ENCODE results near the gene HSPA12B. TPM values are rescaled to one million over a fixed set of nuclear protein-coding genes. Genes with fewer than 3 reads are reported as not detected.

HSPA12B gene
- total and polyA plus RNA-seq, 9 of the 15 experiments (the other 6 are each of a cell fraction or from before 2014, with no cell fraction given): 0.03 to 0.07 TPM; not detected in 7

DNA sequence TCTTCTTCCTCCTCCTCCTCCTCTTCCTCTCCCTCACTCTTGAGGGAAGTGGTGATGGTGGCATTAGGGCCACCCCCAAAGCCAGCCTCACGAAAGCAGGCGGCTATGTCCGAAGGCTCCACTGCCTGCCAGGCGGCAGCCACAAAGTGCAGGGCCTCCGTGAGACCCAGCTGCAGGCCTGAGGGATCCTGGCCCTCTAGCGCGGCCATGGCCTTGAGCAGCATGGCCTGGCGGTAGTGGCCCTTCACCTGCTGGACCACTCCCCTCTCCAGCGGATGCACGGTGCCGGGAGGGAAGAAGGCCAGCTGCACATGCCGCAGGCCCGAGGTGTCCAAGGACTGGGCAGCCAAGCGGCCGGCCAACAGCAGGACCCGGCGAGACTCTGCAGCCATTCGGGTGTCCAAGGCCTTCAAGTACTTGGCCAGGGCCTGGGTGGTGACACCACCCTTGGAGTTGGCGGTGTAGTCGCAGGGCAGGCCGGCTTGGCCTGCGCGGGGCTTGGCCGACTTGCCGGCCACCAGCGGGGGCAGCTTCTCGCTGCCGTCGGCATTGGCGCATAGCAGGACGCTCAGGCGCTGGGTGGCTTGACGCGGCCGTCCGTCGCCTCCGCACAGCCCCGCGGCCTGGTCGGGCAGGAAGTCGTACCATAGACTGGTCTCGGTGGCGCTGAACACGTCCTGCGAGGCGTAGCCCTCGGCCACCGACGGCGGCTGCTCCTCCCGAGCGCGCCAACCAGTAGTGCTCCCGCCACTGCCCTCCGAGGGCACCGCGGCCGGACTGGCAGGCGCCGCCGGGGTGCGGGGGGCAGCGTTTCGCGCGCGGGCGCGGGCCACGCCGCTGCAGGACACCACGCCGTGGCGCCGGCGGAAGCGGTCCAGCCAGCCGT, 53.0 kb downstream of the HSPA12B start (continued):
- TF ChIP-seq EWSR1 (IDR thresholded peaks at IDR 0.05; ENCODE audit: borderline replicate concordance, low read depth, partially characterized antibody) (no peak), SIN3B (IDR thresholded peaks at IDR 0.05; ENCODE audit: low read depth) (no peak), BRCA1 (IDR thresholded peaks at IDR 0.05) (no peak), BRCA1 (CRISPR knock-in tag; IDR thresholded peaks at IDR 0.05) (no peak), ZC3H11A (IDR thresholded peaks at IDR 0.05; ENCODE audit: low read depth, low read length) (no peak), HMG20A (CRISPR knock-in tag; conservative IDR thresholded peaks at IDR 0.05) (no peak), CTCF (IDR thresholded peaks at IDR 0.05 in 2 of 3, conservative IDR thresholded peaks at IDR 0.05 in 1 of 3; ENCODE audit: insufficient read depth in 2 of 3, low read depth in 1 of 3, low read length in 3 of 3) (no peak), FOXJ3 (CRISPR knock-in tag; IDR thresholded peaks at IDR 0.05) (no peak), MAFG (tag; conservative IDR thresholded peaks at IDR 0.05) (no peak), TBL1XR1 (IDR thresholded peaks at IDR 0.05; ENCODE audit: low read length in 2 of 2) (no peak), ZNF707 (CRISPR knock-in tag; conservative IDR thresholded peaks at IDR 0.05) (no peak), ZNF449 (CRISPR knock-in tag; IDR thresholded peaks at IDR 0.05) (no peak), ZBTB7A (IDR thresholded peaks at IDR 0.05; ENCODE audit: borderline replicate concordance, control insufficient read depth, low read depth, low read length) (no peak), ATF3 (IDR thresholded peaks at IDR 0.05) (no peak), ATF3 (CRISPR knock-in tag; conservative IDR thresholded peaks at IDR 0.05) (no peak)
- TF ChIP-seq, protein P1, sequence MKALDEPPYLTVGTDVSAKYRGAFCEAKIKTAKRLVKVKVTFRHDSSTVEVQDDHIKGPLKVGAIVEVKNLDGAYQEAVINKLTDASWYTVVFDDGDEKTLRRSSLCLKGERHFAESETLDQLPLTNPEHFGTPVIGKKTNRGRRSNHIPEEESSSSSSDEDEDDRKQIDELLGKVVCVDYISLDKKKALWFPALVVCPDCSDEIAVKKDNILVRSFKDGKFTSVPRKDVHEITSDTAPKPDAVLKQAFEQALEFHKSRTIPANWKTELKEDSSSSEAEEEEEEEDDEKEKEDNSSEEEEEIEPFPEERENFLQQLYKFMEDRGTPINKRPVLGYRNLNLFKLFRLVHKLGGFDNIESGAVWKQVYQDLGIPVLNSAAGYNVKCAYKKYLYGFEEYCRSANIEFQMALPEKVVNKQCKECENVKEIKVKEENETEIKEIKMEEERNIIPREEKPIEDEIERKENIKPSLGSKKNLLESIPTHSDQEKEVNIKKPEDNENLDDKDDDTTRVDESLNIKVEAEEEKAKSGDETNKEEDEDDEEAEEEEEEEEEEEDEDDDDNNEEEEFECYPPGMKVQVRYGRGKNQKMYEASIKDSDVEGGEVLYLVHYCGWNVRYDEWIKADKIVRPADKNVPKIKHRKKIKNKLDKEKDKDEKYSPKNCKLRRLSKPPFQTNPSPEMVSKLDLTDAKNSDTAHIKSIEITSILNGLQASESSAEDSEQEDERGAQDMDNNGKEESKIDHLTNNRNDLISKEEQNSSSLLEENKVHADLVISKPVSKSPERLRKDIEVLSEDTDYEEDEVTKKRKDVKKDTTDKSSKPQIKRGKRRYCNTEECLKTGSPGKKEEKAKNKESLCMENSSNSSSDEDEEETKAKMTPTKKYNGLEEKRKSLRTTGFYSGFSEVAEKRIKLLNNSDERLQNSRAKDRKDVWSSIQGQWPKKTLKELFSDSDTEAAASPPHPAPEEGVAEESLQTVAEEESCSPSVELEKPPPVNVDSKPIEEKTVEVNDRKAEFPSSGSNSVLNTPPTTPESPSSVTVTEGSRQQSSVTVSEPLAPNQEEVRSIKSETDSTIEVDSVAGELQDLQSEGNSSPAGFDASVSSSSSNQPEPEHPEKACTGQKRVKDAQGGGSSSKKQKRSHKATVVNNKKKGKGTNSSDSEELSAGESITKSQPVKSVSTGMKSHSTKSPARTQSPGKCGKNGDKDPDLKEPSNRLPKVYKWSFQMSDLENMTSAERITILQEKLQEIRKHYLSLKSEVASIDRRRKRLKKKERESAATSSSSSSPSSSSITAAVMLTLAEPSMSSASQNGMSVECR (CRISPR knock-in tag; IDR thresholded peaks at IDR 0.05): 0 out of 2 replicates have a peak, but pooled peaks have one; percentile 67
- TF ChIP-seq, protein P2, sequence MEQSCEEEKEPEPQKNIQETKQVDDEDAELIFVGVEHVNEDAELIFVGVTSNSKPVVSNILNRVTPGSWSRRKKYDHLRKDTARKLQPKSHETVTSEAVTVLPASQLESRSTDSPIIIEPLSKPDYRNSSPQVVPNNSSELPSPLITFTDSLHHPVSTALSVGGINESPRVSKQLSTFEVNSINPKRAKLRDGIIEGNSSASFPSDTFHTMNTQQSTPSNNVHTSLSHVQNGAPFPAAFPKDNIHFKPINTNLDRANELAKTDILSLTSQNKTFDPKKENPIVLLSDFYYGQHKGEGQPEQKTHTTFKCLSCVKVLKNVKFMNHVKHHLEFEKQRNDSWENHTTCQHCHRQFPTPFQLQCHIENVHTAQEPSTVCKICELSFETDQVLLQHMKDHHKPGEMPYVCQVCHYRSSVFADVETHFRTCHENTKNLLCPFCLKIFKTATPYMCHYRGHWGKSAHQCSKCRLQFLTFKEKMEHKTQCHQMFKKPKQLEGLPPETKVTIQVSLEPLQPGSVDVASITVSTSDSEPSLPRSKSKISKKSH (CRISPR knock-in tag; IDR thresholded peaks at IDR 0.05): no peak

All from K562 (cell line).